Hepatocyte (in vitro differentiated cells): ENCODE results near the gene NCAPD2. TPM values are rescaled to one million over a fixed set of nuclear protein-coding genes. Genes with fewer than 3 reads are reported as not detected.
"Not testable (repeated sequence)": the region's sequence is repeated elsewhere in the genome, so short reads cannot be mapped to it uniquely, and the experiment has no call there.

Experiments
- DNase-seq: peaks from one replicate; pipeline ENCODE4 v3.0.0-alpha.2; 2016; ENCODE audit warnings: low spot score
- H2AFZ ChIP-seq: fragments of 200-600 bp; sonication (generic); 2 replicates; pipeline ENCODE4 v1.6.0; 2016; ENCODE audit warnings: antibody characterized with exemption, mild to moderate bottlenecking
- H3K27ac ChIP-seq: fragments of 200-600 bp; sonication (generic); 2 replicates; pipeline ENCODE4 v1.5.1; 2016; ENCODE audit warnings: mild to moderate bottlenecking
- H3K27me3 ChIP-seq: fragments of 200-600 bp; sonication (generic); 2 replicates; pipeline ENCODE4 v1.6.1; 2016
- H3K36me3 ChIP-seq: fragments of 200-600 bp; sonication (generic); replicated peaks from 2 replicates; pipeline ENCODE4 v1.5.1; 2016; ENCODE audit warnings: low read depth; ENCODE audit not compliant: insufficient read depth
- H3K4me1 ChIP-seq: fragments of 200-600 bp; sonication (generic); 2 replicates; pipeline ENCODE4 v1.5.1; 2016; ENCODE audit warnings: mild to moderate bottlenecking, moderate library complexity; ENCODE audit not compliant: insufficient read depth
- H3K4me2 ChIP-seq: fragments of 200-600 bp; sonication (generic); 2 replicates; pipeline ENCODE4 v1.6.0; 2016
- H3K4me3 ChIP-seq: fragments of 200-600 bp; sonication (generic); 2 replicates; pipeline ENCODE4 v1.5.1; 2016; ENCODE audit warnings: mild to moderate bottlenecking
- H3K79me2 ChIP-seq: fragments of 200-600 bp; sonication (generic); 2 replicates; pipeline ENCODE4 v1.6.0; 2017; ENCODE audit warnings: mild to moderate bottlenecking
- H3K9me2 ChIP-seq: fragments of 200-600 bp; sonication (generic); replicated peaks from 2 replicates; pipeline ENCODE4 v1.6.0; 2017; ENCODE audit warnings: mild to moderate bottlenecking; ENCODE audit not compliant: insufficient read depth
- H3K9me3 ChIP-seq: fragments of 200-600 bp; sonication (generic); 2 replicates; pipeline ENCODE4 v1.5.1; 2016; ENCODE audit warnings: low read depth, mild to moderate bottlenecking
- H4K20me1 ChIP-seq: fragments of 200-600 bp; sonication (generic); 2 replicates; pipeline ENCODE4 v1.6.0; 2016; ENCODE audit warnings: mild to moderate bottlenecking; ENCODE audit not compliant: insufficient read depth, poor library complexity, severe bottlenecking
- EZH2 ChIP-seq: fragments of 200-600 bp; sonication (generic); IDR thresholded peaks from 2 replicates; pipeline ENCODE4 v1.6.1; 2016; ENCODE audit warnings: antibody characterized with exemption, mild to moderate bottlenecking, borderline replicate concordance
- EZH2phosphoT487 ChIP-seq: fragments of 200-600 bp; sonication (generic); IDR thresholded peaks from one replicate; pipeline ENCODE4 v1.6.1; 2018; ENCODE audit warnings: antibody characterized with exemption, mild to moderate bottlenecking, low read depth, moderate library complexity; ENCODE audit not compliant: unreplicated experiment, severe bottlenecking
- WGBS: methylation state at CpG from one replicate; pipeline ENCODE4 v1.1.6; 2016; ENCODE audit warnings: low lambda C conversion rate; ENCODE audit errors: missing lambda C conversion rate; 5-methylcytosine and 5-hydroxymethylcytosine counted together
- polyA plus RNA-seq: library from polyadenylated mRNA; unstranded; fragments of >200 nt; fragmentation: Nextera tagmentation; extraction: Ambion mirVana; gene quantifications from 2 replicates; pipeline ENCODE4 v1.2.1, GENCODE V29; 2016
- total RNA-seq: library from RNA; depleted of rRNA; stranded (reverse); fragments of >200 nt; gene quantifications from 2 replicates; pipeline ENCODE4 v1.2.3, GENCODE V29; 2014
- TF ChIP-seq, protein P1 (sequence below): fragments of 200-600 bp; sonication (generic); IDR thresholded peaks from 2 replicates; pipeline ENCODE4 v1.5.1; 2016; ENCODE audit warnings: antibody characterized with exemption, mild to moderate bottlenecking; ENCODE audit not compliant: poor library complexity

The NCAPD2 gene
- total and polyA plus RNA-seq, 2 experiments from 2014 or later: 13.7 to 26.7 TPM

DNA sequence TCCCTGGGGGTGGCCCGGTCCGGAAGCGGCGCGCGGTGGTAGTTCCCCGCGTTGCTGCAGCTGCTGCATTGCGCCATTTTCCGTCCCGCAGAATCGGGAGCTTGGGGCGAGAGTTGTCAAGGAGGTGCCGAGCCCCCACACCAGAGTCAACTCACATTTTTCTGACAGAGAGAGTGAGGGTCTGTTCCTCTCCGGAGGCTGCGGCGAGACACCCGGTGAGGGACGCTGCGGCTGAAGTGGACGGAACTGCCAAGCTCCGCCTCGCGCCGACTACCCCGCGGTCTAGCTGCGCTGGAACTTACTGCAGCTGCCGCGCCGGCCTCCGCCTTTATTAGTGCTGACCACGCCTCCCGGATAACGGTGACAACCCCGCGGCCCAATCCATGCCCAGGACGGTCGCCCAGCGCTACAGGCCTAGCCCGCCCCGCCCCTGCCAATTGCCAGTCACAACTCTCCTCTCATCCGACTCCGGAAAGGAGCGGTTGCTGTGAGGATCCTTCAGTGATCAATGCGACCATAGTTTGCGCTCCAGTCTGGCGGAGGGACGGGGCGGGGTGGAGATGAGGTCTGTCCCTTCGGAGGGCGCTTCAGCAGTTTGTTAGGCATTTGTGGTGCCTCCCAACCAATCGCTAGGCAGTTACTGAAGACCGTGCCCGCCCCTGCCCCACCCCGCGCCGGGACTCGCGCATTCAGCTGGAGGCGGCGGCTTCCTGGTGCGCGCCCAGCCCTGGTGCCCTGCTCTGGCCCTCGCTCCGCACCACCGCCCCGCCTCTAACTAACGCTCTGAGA lies 23.3 kb upstream of the NCAPD2 start, which contains the start of gene VAMP1:
TSS of gene VAMP1 (minus strand) at position 303 of the 789 bp plus-strand sequence. CDS start at position 157, 146 bp downstream.
- TF ChIP-seq EZH2: no peak
- TF ChIP-seq, protein P1, sequence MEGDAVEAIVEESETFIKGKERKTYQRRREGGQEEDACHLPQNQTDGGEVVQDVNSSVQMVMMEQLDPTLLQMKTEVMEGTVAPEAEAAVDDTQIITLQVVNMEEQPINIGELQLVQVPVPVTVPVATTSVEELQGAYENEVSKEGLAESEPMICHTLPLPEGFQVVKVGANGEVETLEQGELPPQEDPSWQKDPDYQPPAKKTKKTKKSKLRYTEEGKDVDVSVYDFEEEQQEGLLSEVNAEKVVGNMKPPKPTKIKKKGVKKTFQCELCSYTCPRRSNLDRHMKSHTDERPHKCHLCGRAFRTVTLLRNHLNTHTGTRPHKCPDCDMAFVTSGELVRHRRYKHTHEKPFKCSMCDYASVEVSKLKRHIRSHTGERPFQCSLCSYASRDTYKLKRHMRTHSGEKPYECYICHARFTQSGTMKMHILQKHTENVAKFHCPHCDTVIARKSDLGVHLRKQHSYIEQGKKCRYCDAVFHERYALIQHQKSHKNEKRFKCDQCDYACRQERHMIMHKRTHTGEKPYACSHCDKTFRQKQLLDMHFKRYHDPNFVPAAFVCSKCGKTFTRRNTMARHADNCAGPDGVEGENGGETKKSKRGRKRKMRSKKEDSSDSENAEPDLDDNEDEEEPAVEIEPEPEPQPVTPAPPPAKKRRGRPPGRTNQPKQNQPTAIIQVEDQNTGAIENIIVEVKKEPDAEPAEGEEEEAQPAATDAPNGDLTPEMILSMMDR: peak; percentile 3
- Histone ChIP-seq H3K4me3 (peak within 1 kb of the TSS; percentile 77), H3K27ac (peak within 1 kb of the TSS; percentile 87), H4K20me1 (no peaks in the 10 kb centered on the region), H3K36me3 (no peaks in the 10 kb centered on the region), H3K9me2 (no peaks in the 10 kb centered on the region), H3K27me3 (no peaks in the 10 kb centered on the region), H3K4me1 (peaks cover 7% of the 10 kb centered on the region), H3K9me3 (no peaks in the 10 kb centered on the region), H2AFZ (peak within 1 kb of the TSS; percentile 70), H3K79me2 (peaks cover 13% of the 10 kb centered on the region), H3K4me2 (peak within 1 kb of the TSS; percentile 97)
- peak; percentile 98 for DNase-seq
- under 1% methylated on average over 56 of the region's 69 CpGs for WGBS

DNA sequence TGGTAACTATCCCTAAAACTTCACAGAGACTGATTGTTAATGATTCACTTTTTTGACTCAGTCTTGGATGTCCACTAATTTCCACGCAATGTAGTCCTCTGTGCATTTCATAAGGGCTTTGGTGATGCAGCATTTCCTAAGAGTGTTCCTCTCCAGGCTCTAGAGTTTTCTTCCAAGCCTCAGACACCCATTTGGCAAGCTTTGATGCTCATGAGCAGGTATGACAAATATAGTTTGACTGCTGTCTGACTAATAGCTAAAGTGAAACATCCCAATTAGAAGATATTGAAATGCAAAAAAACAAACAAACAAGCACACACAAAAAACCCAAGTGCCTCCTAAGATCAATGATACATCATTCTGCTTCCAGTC lies 21.9 kb upstream of the NCAPD2 start:
- WGBS: 94% methylated on average over 1 of the region's 1 CpG

DNA sequence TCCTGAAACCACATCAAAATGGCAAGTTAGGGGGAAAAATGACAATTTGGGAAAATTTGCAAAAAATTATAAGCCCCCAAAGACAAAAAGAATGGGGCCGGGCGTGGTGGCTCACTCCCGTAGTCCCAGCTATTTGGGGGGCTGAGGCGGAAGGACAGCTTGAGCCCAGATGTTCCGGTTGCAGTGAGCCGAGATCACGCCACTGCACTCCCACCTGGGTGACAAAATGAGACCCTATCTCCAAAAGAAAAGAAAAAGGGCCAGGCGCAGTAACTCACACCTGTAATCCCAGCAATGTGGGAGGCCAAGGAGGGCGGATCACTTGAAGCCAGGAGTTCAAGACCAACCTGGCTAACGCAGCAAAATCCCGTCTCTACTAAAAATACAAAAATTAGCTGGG lies 21.4 kb upstream of the NCAPD2 start:
- TF ChIP-seq, protein P1: no peak
- TF ChIP-seq EZH2phosphoT487 (no peak), EZH2 (no peak)
- no peaks in the 10 kb centered on the region for H3K9me2 ChIP-seq
- no peak overlapping the region for H2AFZ ChIP-seq
- WGBS: 86% methylated on average over 11 of the region's 11 CpGs
- H4K20me1 ChIP-seq: no peaks in the 10 kb centered on the region
- no peaks in the 10 kb centered on the region for H3K36me3 ChIP-seq
- no peak overlapping the region for H3K27ac ChIP-seq
- H3K4me2 ChIP-seq: no peak overlapping the region
- H3K27me3 ChIP-seq: no peaks in the 10 kb centered on the region
- no peak for DNase-seq
- no peaks in the 10 kb centered on the region for H3K9me3 ChIP-seq
- H3K4me1 ChIP-seq: peaks cover 7% of the 10 kb centered on the region
- H3K4me3 ChIP-seq: no peak overlapping the region
- peaks cover 13% of the 10 kb centered on the region for H3K79me2 ChIP-seq

More for the DNA sequence above, 21.9 kb upstream of the NCAPD2 start:
- TF ChIP-seq, protein P1: no peak
- TF ChIP-seq EZH2: no peak
- no peak for TF ChIP-seq EZH2phosphoT487
- H3K9me2 ChIP-seq: no peaks in the 10 kb centered on the region
- no peak overlapping the region for H3K27ac ChIP-seq
- peaks cover 13% of the 10 kb centered on the region for H3K79me2 ChIP-seq
- no peak overlapping the region for H2AFZ ChIP-seq
- H3K4me1 ChIP-seq: peaks cover 7% of the 10 kb centered on the region
- no peaks in the 10 kb centered on the region for H3K27me3 ChIP-seq
- H3K4me2 ChIP-seq: no peak overlapping the region
- no peaks in the 10 kb centered on the region for H4K20me1 ChIP-seq
- H3K9me3 ChIP-seq: no peaks in the 10 kb centered on the region
- no peaks in the 10 kb centered on the region for H3K36me3 ChIP-seq
- no peak for DNase-seq
- no peak overlapping the region for H3K4me3 ChIP-seq

DNA sequence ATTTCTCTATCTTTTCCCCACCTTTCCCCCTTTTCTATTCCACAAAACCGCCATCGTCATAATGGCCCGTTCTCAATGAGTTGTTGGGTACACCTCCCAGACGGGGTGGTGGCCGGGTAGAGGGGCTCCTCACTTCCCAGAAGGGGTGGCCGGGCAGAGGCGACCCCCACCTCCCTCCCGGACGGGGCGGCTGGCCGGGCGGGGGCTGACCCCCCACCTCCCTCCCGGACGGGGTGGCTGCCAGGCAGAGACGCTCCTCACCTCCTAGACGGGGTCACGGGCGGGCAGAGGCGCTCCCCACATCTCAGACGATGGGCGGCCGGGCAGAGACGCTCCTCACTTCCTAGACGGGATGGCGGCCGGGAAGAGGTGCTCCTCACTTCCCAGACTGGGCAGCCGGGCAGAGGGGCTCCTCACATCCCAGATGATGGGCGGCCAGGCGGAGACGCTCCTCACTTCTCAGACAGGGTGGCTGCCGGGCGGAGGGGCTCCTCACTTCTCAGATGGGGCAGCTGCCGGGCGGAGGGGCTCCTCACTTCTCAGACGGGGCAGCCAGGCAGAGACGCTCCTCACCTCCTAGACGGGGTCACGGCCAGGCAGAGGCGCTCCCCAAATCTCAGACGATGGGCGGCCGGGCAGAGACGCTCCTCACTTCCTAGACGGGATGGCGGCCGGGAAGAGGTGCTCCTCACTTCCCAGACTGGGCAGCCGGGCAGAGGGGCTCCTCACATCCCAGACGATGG lies 18.5 kb upstream of the NCAPD2 start:
- H2AFZ ChIP-seq, DNase-seq, H4K20me1 ChIP-seq, H3K4me3 ChIP-seq, H3K36me3 ChIP-seq, H3K27me3 ChIP-seq, H3K79me2 ChIP-seq, H3K27ac ChIP-seq, H3K4me2 ChIP-seq, H3K9me3 ChIP-seq, H3K9me2 ChIP-seq, H3K4me1 ChIP-seq: not testable (repeated sequence)
- 94% methylated on average over 22 of the region's 48 CpGs for WGBS
